ENCODE results near the gene PMEPA1.
"Not testable (repeated sequence)": the region's sequence is repeated elsewhere in the genome, so short reads cannot be mapped to it uniquely, and the experiment has no call there.

PMEPA1 gene

DNA sequence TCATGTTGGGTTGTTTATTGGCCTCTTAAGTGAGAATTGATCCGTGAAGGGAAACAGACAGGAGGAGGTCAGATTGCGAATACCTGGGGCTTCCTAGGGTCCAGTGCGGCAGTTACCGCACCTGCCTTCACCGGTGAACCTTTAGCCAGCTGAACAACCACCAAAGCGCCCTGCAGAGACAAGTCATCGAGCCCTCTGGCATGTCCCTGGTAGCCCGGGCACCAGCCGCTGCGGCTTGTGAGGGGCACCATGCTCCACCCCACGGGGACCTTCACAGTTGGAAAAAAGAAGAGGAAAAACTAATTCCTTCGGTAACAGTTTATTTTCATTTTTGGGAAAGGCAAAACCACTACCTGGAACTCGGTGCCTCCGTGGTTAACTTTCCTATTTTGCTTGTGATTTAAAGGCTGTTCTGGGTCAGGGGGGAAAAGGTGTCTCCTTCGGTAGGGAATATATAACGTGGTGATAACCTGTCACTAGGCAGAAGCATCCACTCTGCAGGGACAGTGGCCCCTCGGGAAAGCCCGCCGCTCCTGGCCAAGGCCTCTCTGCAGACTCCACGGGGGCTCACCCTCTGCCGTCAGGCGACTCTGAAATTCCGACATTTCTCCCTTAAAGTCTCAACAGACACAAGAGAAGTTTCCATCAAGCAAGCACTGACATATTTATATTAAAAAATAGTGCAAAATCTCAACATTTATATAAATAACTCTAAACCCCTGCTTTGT lies 58.9 kb downstream of the PMEPA1 start:
- DNase-seq: no peak
- TF ChIP-seq POLR2A (IDR thresholded peaks at IDR 0.05; ENCODE audit: low read length) (no peak), GATA1 (IDR thresholded peaks at IDR 0.05; ENCODE audit: low read depth, low read length) (no peak)

DNA sequence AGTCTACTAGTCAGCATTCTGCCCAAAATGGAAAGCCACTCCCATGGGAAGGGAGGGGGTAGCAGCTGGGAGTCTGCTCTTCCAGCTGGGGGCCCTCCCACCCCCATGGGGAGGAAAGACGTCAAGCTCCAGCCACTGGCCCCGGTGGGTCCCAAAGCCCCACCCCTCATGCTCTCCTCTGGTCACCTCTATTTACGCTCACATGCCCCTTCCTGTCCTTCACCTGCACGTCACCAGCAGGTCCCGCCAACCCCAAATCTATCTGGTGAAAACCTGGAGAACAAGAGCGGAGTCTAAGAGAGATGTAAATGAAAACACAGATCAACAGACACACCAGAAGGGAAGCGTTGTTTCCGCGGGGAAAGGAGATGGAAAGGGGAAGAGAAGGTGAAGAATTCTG lies 59.5 kb downstream of the PMEPA1 start:
- TF ChIP-seq POLR2A (IDR thresholded peaks at IDR 0.05; ENCODE audit: low read length) (no peak), GATA1 (IDR thresholded peaks at IDR 0.05; ENCODE audit: low read depth, low read length) (no peak)

DNA sequence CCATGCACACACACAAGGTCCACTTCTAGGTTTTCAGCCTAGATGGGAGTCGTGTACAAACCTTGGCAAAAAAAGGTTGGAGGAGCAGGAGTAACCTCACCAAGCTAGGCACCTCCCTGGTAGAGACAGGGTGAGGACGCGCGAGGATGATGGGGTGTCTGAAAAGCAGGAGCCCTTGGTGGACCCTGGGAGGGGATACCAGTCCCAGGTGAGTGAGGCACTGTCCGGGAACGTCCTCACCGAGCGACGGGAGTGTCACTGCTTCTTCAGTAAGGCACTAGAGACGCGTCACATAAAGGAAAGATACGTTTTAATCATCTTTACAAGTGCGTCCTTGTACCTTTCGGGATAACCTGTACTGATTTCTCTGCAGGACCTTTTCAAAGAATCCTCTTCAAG lies 60.2 kb downstream of the PMEPA1 start:
- DNase-seq: no peak
- TF ChIP-seq POLR2A (IDR thresholded peaks at IDR 0.05; ENCODE audit: low read length) (no peak), GATA1 (IDR thresholded peaks at IDR 0.05; ENCODE audit: low read depth, low read length) (no peak)

More for the DNA sequence above, 59.5 kb downstream of the PMEPA1 start:
- DNase-seq: no peak

DNA sequence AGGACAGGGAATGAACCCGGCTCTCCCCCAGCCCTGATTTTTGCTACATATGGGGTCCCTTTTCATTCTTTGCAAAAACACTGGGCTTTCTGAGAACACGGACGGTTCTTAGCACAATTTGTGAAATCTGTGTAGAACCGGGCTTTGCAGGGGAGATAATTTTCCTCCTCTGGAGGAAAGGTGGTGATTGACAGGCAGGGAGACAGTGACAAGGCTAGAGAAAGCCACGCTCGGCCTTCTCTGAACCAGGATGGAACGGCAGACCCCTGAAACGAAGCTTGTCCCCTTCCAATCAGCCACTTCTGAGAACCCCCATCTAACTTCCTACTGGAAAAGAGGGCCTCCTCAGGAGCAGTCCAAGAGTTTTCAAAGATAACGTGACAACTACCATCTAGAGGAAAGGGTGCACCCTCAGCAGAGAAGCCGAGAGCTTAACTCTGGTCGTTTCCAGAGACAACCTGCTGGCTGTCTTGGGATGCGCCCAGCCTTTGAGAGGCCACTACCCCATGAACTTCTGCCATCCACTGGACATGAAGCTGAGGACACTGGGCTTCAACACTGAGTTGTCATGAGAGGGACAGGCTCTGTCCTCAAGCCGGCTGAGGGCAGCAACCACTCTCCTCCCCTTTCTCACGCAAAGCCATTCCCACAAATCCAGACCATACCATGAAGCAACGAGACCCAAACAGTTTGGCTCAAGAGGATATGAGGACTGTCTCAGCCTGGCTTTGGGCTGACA lies 60.8 kb downstream of the PMEPA1 start:
- TF ChIP-seq GATA1 (IDR thresholded peaks at IDR 0.05; ENCODE audit: low read depth, low read length): no peak
- TF ChIP-seq POLR2A (IDR thresholded peaks at IDR 0.05; ENCODE audit: low read length): no peak
- DNase-seq: no peak

DNA sequence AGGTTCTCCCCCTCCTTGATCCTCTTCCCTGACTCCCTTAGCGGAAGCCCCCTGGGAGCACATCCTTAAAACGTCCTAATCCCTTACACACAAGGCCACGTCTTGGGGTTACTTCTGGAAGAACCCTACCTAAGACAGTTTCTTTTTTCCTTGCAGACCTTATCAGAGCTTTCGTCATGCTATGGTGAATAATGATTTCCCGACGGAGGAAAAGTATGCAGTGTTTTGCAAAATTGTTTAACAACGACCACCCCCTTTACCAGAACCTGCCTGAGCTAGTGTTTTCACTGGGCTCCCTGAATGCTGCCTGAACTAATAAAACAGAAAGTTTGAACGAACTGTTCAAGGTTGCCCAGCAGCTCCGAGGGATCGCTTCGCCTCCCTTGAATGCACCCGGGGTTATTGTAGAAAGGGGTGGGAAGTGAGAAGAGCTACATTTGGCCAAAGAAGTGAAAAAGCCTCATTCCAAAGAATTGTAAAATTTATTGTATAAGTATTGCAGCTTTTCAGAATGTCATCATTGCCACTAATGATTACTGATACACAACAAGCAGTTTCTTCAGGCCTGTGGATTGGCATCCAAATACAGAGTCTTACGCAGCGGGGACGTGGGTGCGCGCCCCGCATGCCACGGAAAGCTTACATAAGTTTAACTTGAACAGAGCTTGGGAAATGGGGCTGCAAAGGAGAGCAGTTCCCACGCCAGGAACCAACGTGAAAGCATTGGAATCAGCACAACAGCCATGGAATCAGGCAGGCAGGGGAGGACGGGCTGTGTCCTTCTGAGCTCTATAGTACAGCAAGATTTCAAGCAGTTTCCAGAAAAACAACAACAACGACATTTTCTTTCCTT lies 61.7 kb downstream of the PMEPA1 start:
- TF ChIP-seq POLR2A (IDR thresholded peaks at IDR 0.05; ENCODE audit: low read length): no peak
- no peak for TF ChIP-seq GATA1 (IDR thresholded peaks at IDR 0.05; ENCODE audit: low read depth, low read length)
- no peak for DNase-seq

DNA sequence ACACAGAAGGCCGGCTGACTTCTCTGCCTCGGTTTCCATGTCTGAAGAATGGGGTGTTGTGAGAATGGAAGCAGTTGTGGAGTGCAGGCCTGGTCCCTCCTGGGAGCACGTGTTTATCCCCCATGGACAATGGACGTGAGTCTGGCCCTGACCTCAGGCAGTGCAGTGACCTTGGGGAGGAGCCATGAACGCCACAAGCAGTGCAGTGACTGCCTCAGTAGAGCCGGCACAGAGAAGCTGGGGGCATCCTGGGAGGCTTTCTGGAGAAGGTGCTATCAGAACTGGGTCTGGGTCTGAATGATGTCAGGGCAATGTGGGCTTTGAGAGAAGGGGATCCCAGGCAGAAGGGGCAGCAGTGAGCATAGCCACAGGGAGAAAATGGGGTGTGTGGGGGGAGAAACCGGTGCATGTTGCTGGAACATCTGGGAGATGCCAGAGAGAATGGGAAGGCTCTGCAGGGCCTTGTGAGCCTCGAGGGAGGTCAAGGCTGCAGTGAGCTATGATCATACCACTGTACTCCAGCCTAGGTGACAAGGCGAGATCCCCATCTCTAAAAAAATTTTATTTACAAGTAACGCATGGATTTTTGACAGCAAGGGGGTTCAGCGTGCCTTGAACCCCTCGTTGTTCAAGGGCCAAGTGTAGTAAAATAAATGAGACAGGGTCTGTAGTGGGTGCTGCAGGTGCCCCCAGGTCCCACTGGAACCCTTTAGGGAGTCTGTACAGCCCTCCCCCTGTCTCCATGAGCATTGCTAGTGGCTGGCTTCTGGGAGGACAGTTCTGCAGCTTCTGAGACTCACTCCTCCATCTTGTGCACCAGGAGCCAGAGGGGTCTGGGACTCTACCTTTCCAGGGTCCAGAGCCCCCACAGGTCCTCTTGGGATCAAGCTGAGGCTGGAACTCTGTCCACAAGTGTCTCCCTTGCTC lies 62.5 kb downstream of the PMEPA1 start:
- DNase-seq: no peak
- TF ChIP-seq GATA1 (IDR thresholded peaks at IDR 0.05; ENCODE audit: low read depth, low read length) (no peak), POLR2A (IDR thresholded peaks at IDR 0.05; ENCODE audit: low read length) (no peak)

DNA sequence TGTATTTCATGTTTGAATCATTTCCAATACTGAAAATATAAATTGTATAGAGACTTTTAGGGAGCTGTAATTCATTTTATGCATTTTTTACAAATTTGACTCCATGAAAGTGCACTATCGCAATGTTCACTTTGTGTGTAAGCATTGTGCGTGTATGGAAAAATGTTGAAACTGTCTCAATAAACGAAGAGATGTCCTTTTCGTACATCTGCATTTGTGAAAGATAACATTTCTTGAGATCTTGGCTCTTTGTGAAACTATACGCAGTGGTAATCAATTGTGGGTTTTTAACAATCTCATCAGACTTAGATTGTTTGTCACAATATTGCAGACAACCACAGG lies 70.9 kb downstream of the PMEPA1 start:
- no peak for DNase-seq
- TF ChIP-seq POLR2A (IDR thresholded peaks at IDR 0.05; ENCODE audit: low read length): no peak
- TF ChIP-seq GATA1 (IDR thresholded peaks at IDR 0.05; ENCODE audit: low read depth, low read length): no peak

DNA sequence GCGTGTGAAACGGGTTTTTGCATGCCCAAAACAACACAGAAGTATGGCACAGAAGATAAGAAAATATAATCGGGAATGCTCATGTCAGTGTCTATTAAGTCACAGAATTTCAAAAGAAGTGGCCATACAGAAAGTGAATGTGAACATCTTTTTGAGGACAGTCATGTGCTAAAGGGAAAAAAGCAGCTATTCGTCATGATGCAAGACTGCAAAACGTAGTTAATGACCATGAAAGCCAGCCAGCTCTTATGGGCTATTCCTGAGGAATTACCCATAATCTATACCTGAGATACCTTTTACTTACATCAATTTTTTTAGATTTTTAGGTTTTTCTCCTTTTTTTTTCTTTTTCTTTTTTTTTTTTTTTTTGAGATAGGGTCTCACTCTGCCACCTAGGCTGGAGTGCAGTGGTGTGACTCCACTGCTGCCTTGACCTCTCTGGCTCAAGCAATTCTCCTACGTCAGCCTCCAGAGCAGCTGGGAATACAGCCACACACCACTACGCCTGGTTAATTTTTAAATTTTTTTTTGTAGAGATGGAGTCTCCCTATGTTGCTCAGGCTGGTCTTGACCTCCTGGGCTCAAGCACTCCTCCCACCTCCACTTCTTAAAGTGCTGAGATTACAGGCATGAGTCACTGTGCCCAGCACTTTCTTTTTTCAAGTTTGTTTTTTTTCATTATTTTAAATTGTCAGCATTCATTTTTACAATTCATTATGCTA lies 71.5 kb downstream of the PMEPA1 start:
- TF ChIP-seq POLR2A (IDR thresholded peaks at IDR 0.05; ENCODE audit: low read length) (no peak), GATA1 (IDR thresholded peaks at IDR 0.05; ENCODE audit: low read depth, low read length) (no peak)
- DNase-seq: no peak

DNA sequence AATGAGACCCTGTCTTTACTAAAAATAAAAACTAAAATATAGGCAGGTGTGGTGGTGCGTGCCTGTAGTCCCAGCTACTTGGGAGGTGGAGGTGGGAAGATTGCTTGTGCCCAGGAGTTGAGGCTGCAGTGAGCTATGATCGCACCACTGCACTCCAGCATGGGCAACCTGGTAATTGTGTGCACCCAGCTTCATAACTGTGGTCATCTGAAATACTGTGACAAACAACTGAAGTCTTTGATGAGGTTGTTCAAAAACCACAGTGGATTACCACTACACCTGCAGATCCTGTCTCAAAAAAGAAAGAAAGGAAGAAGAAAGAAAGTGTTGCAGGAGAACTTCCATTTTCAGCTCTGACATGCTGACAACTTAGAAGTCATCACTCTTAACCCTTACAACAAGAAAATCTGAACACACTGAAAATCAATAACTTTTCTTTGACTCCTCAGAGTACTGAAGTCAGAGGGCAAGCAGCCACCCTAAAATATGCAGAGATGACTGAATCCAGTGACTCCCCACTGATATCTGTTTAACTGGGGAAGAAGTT lies 75.8 kb downstream of the PMEPA1 start:
- no peak for DNase-seq
- TF ChIP-seq GATA1 (IDR thresholded peaks at IDR 0.05; ENCODE audit: low read depth, low read length): no peak
- no peak for TF ChIP-seq POLR2A (IDR thresholded peaks at IDR 0.05; ENCODE audit: low read length)

DNA sequence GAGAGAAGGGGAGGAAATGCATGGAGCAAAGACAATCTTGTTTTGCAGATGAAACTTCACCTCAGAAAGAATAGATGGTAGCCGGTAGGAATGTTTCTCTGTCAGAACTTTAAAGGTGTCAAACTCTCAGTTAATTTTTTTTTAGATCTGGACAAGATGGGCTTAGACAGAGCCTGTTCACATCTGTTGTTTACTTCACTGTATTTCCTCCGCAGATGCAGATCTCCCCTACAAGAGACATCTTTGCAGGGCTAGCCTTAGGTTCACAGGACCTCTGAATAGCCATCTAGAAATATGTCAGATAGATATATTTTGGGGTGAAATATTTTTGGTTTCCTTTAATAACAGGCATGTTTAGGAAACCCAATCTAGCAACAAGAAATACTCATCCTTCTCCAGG lies 77.5 kb downstream of the PMEPA1 start:
- TF ChIP-seq GATA1 (IDR thresholded peaks at IDR 0.05; ENCODE audit: low read depth, low read length) (no peak), POLR2A (IDR thresholded peaks at IDR 0.05; ENCODE audit: low read length) (no peak)
- DNase-seq: no peak

DNA sequence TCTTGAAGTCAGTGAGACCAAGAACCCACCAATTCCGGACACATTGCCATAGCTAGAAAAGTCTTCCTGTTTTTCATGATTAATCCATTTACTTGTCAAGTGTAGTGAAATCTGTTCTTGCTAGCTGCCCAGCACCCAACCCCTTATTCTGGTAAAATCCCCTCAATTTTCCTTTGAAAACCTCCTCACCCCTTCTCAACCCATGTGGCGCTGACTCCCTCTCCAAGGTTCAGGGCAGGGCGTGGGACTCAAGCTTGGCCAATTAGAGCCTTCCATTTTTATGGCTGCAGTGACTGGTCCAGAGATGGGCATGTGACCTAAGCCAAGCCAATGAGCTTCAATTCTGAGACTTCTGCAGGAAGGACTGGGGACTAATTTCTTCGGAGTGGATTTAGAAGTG lies 79.8 kb downstream of the PMEPA1 start:
- no peak for DNase-seq
- TF ChIP-seq POLR2A (IDR thresholded peaks at IDR 0.05; ENCODE audit: low read length) (no peak), GATA1 (IDR thresholded peaks at IDR 0.05; ENCODE audit: low read depth, low read length) (no peak)

DNA sequence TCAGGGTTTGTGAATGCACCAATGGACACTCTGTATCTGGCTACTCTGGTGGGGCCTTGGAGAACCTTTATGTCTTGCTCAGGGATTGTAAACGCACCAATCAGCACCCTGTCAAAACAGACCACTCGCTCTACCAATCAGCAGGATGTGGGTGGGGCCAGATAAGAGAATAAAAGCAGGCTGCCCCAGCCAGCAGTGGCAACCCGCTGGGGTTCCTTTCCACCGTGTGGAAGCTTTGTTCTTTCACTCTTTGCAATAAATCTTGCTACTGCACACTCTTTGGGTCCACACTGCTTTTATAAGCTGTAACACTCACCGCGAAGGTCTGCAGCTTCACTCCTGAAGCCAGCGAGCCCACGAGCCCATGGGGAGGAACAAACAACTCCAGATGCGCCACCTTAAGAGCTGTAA lies 80.3 kb downstream of the PMEPA1 start:
- not testable (repeated sequence) for DNase-seq

DNA sequence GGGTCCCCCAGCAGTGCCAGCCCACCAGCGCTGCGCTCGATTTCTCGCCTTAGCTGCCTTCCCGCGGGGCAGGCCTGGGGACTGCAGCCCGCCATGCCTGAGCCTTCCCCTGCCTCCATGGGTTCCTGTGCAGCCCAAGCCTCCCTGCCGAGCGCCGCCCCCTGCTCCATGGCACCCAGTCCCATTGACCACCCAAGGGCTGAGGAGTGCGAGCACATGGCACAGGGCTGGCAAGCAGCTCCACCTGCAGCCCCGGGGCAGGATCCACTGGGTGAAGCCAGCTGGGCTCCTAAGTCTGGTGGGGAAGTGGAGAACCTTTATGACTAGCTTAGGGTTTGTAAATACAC lies 80.9 kb downstream of the PMEPA1 start:
- DNase-seq: not testable (repeated sequence)

Measured in erythroblast (primary cell).